BJ (cell line): ENCODE measurements around the gene EHD4. TPM values are rescaled to one million over a fixed set of nuclear protein-coding genes. Genes with fewer than 3 reads are reported as not detected.

Experiments used
- CTCF ChIA-PET: fragments of 350-600 bp; formaldehyde crosslinking; extraction: SDS; loops from one replicate; lab custom pipeline; 2021; ENCODE audit warnings: antibody characterized with exemption, inconsistent platforms; lab: Yijun Ruan, JAX
- POLR2A ChIA-PET: fragments of 300-600 bp; sonication (Branson Sonifier 250); formaldehyde crosslinking; extraction: SDS; loops from one replicate; lab custom pipeline; 2021; ENCODE audit warnings: antibody characterized with exemption; lab: Charles Lee
- DNase-seq: peaks from one replicate; pipeline ENCODE4 v3.0.0-alpha.2; 2011; ENCODE audit warnings: low read depth
- H3K27me3 ChIP-seq: 2 replicates; pipeline ENCODE4 v1.6.0; 2011; ENCODE audit warnings: low read length; ENCODE audit not compliant: control insufficient read depth, insufficient read depth
- H3K36me3 ChIP-seq: 2 replicates; pipeline ENCODE4 v1.5.1; 2011; ENCODE audit warnings: low read length; ENCODE audit not compliant: control insufficient read depth, insufficient read depth
- H3K4me3 ChIP-seq: 2 replicates; pipeline ENCODE4 v1.5.1; 2011; ENCODE audit warnings: low read depth, mild to moderate bottlenecking, control low read depth, low read length
- polyA plus RNA-seq: library from polyadenylated mRNA; depleted of rRNA; stranded (reverse); fragments of >200 nt; gene quantifications from 2 replicates; pipeline ENCODE4 v1.2.3, GENCODE V29; 2011
- TF ChIP-seq, protein P1 (sequence below): IDR thresholded peaks from 2 replicates; pipeline ENCODE4 v1.5.1; 2011; ENCODE audit warnings: low read depth, mild to moderate bottlenecking, control low read depth, inconsistent platforms, low read length, moderate library complexity; ENCODE audit not compliant: insufficient read depth

EHD4 gene
- polyA plus RNA-seq, 1 experiment, result 17.0 TPM

GRCh38 chr15:41865490-41866055 is 106.8 kb downstream of the EHD4 start:
- no peak overlapping the region for H3K4me3 ChIP-seq
- peaks cover 15% of the 10 kb centered on the region for H3K27me3 ChIP-seq
- CTCF ChIA-PET, result no interaction called here
- TF ChIP-seq, protein P1, sequence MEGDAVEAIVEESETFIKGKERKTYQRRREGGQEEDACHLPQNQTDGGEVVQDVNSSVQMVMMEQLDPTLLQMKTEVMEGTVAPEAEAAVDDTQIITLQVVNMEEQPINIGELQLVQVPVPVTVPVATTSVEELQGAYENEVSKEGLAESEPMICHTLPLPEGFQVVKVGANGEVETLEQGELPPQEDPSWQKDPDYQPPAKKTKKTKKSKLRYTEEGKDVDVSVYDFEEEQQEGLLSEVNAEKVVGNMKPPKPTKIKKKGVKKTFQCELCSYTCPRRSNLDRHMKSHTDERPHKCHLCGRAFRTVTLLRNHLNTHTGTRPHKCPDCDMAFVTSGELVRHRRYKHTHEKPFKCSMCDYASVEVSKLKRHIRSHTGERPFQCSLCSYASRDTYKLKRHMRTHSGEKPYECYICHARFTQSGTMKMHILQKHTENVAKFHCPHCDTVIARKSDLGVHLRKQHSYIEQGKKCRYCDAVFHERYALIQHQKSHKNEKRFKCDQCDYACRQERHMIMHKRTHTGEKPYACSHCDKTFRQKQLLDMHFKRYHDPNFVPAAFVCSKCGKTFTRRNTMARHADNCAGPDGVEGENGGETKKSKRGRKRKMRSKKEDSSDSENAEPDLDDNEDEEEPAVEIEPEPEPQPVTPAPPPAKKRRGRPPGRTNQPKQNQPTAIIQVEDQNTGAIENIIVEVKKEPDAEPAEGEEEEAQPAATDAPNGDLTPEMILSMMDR, result no peak
- POLR2A ChIA-PET, result no interaction called here
- DNase-seq, result no peak
- H3K36me3 ChIP-seq, result no peaks in the 10 kb centered on the region

GRCh38 chr15:41862515-41863116 is 109.7 kb downstream of the EHD4 start:
- POLR2A ChIA-PET, result no interaction called here

DNA sequence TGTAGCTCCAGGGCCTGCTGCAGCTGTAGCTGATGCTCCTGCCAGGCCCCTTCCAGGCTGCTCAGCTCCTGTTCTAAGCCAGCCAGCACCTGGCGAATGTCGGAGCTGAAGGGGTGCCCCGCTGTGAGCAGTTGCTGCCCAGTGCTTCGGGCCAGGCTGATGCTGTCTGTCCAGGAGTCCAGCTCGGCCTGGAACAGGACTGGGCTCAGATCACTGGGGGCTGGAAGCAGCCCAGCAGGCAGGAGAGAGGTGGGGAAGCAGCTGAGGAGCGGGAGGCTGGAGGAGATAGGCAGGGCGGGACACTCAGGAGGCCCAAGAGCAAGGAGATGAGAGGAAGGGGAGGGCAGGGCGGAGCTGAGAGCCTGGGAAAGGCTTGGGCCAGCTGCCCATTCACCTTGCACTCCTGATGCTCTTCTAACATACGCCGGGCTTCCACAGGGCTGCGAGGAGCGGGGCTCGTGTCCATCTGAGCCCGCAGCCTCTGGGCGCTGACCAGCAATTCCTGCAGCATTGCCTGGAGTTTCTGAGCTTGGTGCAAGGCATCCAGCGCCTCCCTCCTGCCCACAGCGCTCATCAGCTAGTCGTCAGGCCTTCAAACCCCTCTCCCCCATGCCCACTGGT is 110.5 kb downstream of the EHD4 start:
- no peaks in the 10 kb centered on the region for H3K36me3 ChIP-seq
- TF ChIP-seq, protein P1, result no peak
- no peak overlapping the region for H3K4me3 ChIP-seq
- CTCF ChIA-PET, result interaction anchor here (0.6 to 1.5 kb wide), 3 partner anchors 15 to 305 kb away, joined by 3 read pairs; no protein-coding TSS in a partner anchor
- POLR2A ChIA-PET, result no interaction called here
- H3K27me3 ChIP-seq, result peaks cover 12% of the 10 kb centered on the region
- DNase-seq, result no peak

More at GRCh38 chr15:41862515-41863116, 109.7 kb downstream of the EHD4 start:
- no peak overlapping the region for H3K4me3 ChIP-seq
- CTCF ChIA-PET, result interaction anchor here (0.7 kb wide), 1 partner anchor 44 kb away, joined by 3 read pairs; no protein-coding TSS in a partner anchor
- H3K27me3 ChIP-seq, result peaks cover 13% of the 10 kb centered on the region
- TF ChIP-seq, protein P1, result no peak
- H3K36me3 ChIP-seq, result no peaks in the 10 kb centered on the region
- no peak for DNase-seq

DNA sequence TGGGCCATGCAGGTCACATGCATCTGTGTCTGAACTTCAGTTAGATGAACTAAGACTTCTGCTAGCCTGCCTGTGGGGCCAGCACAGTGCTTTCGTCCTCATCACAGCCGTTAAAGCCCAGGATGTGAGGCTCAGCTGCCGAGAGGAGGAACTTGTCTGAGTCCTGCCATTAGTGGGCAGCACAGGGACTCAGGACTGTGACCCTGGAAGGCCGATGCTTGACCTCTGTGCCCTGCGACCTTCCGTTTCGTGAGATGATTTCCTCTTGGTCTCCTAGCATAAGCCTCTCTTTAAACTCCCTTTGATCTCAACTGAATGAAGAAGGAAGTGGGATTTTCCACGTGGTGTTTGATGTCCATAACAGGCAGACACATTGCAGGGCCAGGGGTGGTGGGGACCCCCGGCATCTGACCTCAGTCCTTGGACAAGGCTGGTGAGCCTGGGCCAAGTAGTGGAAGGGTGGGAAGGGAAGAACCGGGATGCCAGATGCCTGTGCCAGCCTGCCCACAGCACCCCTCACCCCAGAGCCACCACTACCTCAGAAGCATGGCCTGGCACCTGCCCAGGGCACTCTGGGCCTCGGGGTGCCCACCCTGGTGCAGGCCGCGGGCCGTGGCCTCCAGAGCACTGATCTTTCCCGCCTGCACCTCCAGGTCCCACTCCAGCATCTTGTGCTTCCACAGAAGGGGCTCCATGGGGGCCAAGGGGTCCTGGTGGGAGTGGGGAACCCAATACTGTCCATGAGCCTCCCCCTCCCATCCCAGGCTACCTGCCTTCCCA is 112.1 kb downstream of the EHD4 start:
- H3K4me3 ChIP-seq, result no peak overlapping the region
- CTCF ChIA-PET, result interaction anchor here (0.9 to 1.5 kb wide), 2 partner anchors 13 to 48 kb away, joined by 3 read pairs; no protein-coding TSS in a partner anchor
- POLR2A ChIA-PET, result interaction anchor here (0.6 kb wide), 1 partner anchor 32 kb away, joined by 3 read pairs; no protein-coding TSS in a partner anchor
- no peaks in the 10 kb centered on the region for H3K36me3 ChIP-seq
- H3K27me3 ChIP-seq, result peaks cover 12% of the 10 kb centered on the region
- DNase-seq, result no peak
- TF ChIP-seq, protein P1, result no peak
